ENCODE measurements around the gene KIF3C. TPM values are rescaled to one million over a fixed set of nuclear protein-coding genes. Genes with fewer than 3 reads are reported as not detected.

Gene KIF3C
- total RNA-seq, 1 experiment from 2014 or later, result 5.2 TPM

Other genes starting within 250 kb of the KIF3C start
- gene ASXL2, start 104.0 kb downstream of the KIF3C start, total RNA-seq (2014; rRNA removed; shearing (Covaris generic)), result 24.5 and 26.7 TPM in 2 replicates
- gene RAB10, start 51.6 kb upstream of the KIF3C start, total RNA-seq (2014; rRNA removed; shearing (Covaris generic)), result 128 and 152 TPM in 2 replicates
- gene GAREM2, start 190.6 kb upstream of the KIF3C start, total RNA-seq (2014; rRNA removed; shearing (Covaris generic)), result 4.9 and 5.0 TPM in 2 replicates